ENCODE results near the gene GDF2. TPM values are rescaled to one million over a fixed set of nuclear protein-coding genes. Genes with fewer than 3 reads are reported as not detected.

The GDF2 gene
- polyA plus RNA-seq, 1 donor from 2014 or later = not detected

DNA sequence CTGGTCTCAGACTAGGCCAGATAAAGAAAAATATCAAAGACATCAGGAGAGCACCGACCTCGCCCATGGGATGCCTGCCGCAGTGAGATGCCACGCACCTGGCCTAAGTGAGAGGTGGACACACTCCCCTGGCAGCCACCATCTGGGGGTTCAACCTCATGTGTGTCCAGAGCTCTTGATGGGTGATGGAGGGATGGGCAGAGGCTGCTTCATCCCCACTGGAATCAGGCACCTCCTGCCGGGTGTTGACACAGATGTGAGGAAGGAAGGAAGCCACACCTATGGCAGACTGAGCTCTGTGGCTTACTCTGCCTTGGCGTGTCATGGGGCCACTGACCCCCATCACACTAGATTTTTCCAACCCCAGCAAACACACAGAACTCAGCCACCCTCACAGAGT lies 50.5 kb downstream of the GDF2 start:
- H3K27ac ChIP-seq (ENCODE audit: low read length) = no peak overlapping the region
- TF ChIP-seq TAF1 (IDR thresholded peaks at IDR 0.05; ENCODE audit: low read depth) (no peak), RAD21 (conservative IDR thresholded peaks at IDR 0.05) (no peak), EZH2 (IDR thresholded peaks at IDR 0.05; ENCODE audit: borderline replicate concordance, insufficient read depth, low read length, poor library complexity, severe bottlenecking) (no peak), EP300 (conservative IDR thresholded peaks at IDR 0.05; ENCODE audit: poor library complexity, severe bottlenecking) (no peak), SMC3 (conservative IDR thresholded peaks at IDR 0.05; ENCODE audit: poor library complexity) (no peak), MXI1 (conservative IDR thresholded peaks at IDR 0.05; ENCODE audit: poor library complexity, severe bottlenecking) (no peak), POLR2AphosphoS5 (IDR thresholded peaks at IDR 0.05) (no peak)
- TF ChIP-seq, protein P1, sequence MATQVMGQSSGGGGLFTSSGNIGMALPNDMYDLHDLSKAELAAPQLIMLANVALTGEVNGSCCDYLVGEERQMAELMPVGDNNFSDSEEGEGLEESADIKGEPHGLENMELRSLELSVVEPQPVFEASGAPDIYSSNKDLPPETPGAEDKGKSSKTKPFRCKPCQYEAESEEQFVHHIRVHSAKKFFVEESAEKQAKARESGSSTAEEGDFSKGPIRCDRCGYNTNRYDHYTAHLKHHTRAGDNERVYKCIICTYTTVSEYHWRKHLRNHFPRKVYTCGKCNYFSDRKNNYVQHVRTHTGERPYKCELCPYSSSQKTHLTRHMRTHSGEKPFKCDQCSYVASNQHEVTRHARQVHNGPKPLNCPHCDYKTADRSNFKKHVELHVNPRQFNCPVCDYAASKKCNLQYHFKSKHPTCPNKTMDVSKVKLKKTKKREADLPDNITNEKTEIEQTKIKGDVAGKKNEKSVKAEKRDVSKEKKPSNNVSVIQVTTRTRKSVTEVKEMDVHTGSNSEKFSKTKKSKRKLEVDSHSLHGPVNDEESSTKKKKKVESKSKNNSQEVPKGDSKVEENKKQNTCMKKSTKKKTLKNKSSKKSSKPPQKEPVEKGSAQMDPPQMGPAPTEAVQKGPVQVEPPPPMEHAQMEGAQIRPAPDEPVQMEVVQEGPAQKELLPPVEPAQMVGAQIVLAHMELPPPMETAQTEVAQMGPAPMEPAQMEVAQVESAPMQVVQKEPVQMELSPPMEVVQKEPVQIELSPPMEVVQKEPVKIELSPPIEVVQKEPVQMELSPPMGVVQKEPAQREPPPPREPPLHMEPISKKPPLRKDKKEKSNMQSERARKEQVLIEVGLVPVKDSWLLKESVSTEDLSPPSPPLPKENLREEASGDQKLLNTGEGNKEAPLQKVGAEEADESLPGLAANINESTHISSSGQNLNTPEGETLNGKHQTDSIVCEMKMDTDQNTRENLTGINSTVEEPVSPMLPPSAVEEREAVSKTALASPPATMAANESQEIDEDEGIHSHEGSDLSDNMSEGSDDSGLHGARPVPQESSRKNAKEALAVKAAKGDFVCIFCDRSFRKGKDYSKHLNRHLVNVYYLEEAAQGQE (IDR thresholded peaks at IDR 0.05; ENCODE audit: borderline replicate concordance) = no peak
- TF ChIP-seq, protein P2, sequence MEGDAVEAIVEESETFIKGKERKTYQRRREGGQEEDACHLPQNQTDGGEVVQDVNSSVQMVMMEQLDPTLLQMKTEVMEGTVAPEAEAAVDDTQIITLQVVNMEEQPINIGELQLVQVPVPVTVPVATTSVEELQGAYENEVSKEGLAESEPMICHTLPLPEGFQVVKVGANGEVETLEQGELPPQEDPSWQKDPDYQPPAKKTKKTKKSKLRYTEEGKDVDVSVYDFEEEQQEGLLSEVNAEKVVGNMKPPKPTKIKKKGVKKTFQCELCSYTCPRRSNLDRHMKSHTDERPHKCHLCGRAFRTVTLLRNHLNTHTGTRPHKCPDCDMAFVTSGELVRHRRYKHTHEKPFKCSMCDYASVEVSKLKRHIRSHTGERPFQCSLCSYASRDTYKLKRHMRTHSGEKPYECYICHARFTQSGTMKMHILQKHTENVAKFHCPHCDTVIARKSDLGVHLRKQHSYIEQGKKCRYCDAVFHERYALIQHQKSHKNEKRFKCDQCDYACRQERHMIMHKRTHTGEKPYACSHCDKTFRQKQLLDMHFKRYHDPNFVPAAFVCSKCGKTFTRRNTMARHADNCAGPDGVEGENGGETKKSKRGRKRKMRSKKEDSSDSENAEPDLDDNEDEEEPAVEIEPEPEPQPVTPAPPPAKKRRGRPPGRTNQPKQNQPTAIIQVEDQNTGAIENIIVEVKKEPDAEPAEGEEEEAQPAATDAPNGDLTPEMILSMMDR (IDR thresholded peaks at IDR 0.05; ENCODE audit: poor library complexity, severe bottlenecking) = no peak
- H3K4me2 ChIP-seq (ENCODE audit: low read length) = no peak overlapping the region
- H4K20me1 ChIP-seq (ENCODE audit: insufficient read depth) = no peaks in the 10 kb centered on the region
- no peak overlapping the region for H3K9ac ChIP-seq (ENCODE audit: low read length)
- no peak overlapping the region for H2AFZ ChIP-seq (ENCODE audit: low read depth, low read length)
- no peaks in the 10 kb centered on the region for H3K36me3 ChIP-seq (ENCODE audit: insufficient read depth, low read length)
- no peaks in the 10 kb centered on the region for H3K9me2 ChIP-seq (ENCODE audit: insufficient read depth, low read length)
- H3K9me3 ChIP-seq (ENCODE audit: low read length) = no peaks in the 10 kb centered on the region
- no peaks in the 10 kb centered on the region for H3K79me2 ChIP-seq (replicated peaks; ENCODE audit: insufficient read depth, low read length)
- H3K27me3 ChIP-seq (ENCODE audit: insufficient read depth, low read depth, low read length) = no peaks in the 10 kb centered on the region
- no peak overlapping the region for H3K4me3 ChIP-seq (ENCODE audit: low read length)
- H3F3A ChIP-seq (ENCODE audit: insufficient read depth, low read length, poor library complexity, severe bottlenecking) = no peaks in the 10 kb centered on the region

DNA sequence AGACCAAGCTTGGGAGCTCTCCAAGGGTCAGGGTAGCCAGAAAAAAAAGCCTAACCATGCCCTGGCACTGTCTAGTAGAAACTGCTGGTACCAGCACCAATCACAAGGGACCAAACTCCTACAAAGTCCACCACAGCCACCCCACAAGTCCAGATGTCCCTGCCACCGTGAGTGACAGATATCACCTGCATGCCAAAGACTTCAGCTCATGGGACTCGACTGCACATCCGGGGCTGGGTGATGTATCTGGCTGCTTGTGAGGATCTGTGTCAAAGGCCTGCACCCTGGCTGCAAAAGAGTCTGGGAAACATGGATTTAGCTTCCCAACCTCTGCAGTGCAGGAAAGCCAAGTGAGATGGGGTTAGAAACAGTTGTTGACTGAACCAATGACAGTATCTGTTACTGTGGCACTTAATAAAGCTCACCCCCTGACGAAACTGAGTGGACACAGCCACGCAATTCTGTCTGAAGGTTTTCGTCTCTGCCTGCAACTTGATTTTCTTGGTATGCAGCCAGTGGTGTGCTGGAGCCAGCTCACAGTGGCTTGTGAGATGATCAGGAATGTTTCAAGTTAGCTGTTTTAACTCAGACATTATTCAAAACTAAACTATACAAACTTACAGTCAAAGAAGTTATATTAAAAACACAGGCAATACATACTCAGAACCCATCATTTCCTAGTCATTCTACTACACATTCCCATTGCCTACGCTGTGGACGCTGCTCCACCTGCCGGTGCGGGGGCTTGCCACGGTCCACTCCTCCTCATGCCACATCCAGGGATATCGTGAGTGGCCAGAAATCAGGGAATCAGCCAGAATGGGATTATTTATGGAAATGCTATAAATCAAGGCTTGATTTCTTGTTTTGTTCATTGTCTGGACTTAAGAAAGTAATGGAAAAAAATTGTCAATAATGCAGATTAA lies 52.6 kb downstream of the GDF2 start:
- H3K4me2 ChIP-seq (ENCODE audit: low read length) = no peak overlapping the region

More for the DNA sequence above, 52.6 kb downstream of the GDF2 start:
- Histone ChIP-seq H3K9me2 (ENCODE audit: insufficient read depth, low read length) (no peaks in the 10 kb centered on the region), H3K79me2 (replicated peaks; ENCODE audit: insufficient read depth, low read length) (no peaks in the 10 kb centered on the region), H3K9ac (ENCODE audit: low read length) (no peak overlapping the region), H2AFZ (ENCODE audit: low read depth, low read length) (no peak overlapping the region), H3K27me3 (ENCODE audit: insufficient read depth, low read depth, low read length) (no peaks in the 10 kb centered on the region), H3K27ac (ENCODE audit: low read length) (no peak overlapping the region), H3F3A (ENCODE audit: insufficient read depth, low read length, poor library complexity, severe bottlenecking) (no peaks in the 10 kb centered on the region), H3K36me3 (ENCODE audit: insufficient read depth, low read length) (no peaks in the 10 kb centered on the region), H4K20me1 (ENCODE audit: insufficient read depth) (no peaks in the 10 kb centered on the region), H3K9me3 (ENCODE audit: low read length) (no peaks in the 10 kb centered on the region), H3K4me3 (ENCODE audit: low read length) (no peak overlapping the region)
- TF ChIP-seq EP300 (conservative IDR thresholded peaks at IDR 0.05; ENCODE audit: poor library complexity, severe bottlenecking) (no peak), SMC3 (conservative IDR thresholded peaks at IDR 0.05; ENCODE audit: poor library complexity) (no peak), EZH2 (IDR thresholded peaks at IDR 0.05; ENCODE audit: borderline replicate concordance, insufficient read depth, low read length, poor library complexity, severe bottlenecking) (no peak), TAF1 (IDR thresholded peaks at IDR 0.05; ENCODE audit: low read depth) (no peak), RAD21 (conservative IDR thresholded peaks at IDR 0.05) (no peak), POLR2AphosphoS5 (IDR thresholded peaks at IDR 0.05) (no peak)
- TF ChIP-seq, protein P2 (IDR thresholded peaks at IDR 0.05; ENCODE audit: poor library complexity, severe bottlenecking) = no peak
- TF ChIP-seq, protein P1 (IDR thresholded peaks at IDR 0.05; ENCODE audit: borderline replicate concordance) = no peak

Data from neural cell (in vitro differentiated cells).